Urinary bladder (tissue), 2 donors: Measurements from ENCODE around the gene RSPH9. TPM values are rescaled to one million over a fixed set of nuclear protein-coding genes. Genes with fewer than 3 reads are reported as not detected.

ENCODE experiments used
- polyA plus RNA-seq: library from polyadenylated mRNA; stranded (reverse); fragments of 200-250 nt; gene quantifications from one replicate; pipeline ENCODE4 v1.2.3, GENCODE V29; 2013
- total RNA-seq: library from RNA; depleted of rRNA; stranded (reverse); fragments of >200 nt; gene quantifications from one replicate; pipeline ENCODE4 v1.2.3, GENCODE V29; 2014
- donor health status: healthy.

The RSPH9 gene
- total and polyA plus RNA-seq, 2 donors, result 0.60 to 1.0 TPM

Other genes starting within 250 kb of the RSPH9 start
- 15.6 TPM for gene ABCC10, start 217.5 kb upstream of the RSPH9 start, total RNA-seq
- 18.5 TPM for gene ABCC10, start 217.5 kb upstream of the RSPH9 start, polyA plus RNA-seq
- 2.0 TPM for gene DLK2, start 189.5 kb upstream of the RSPH9 start, total RNA-seq
- 0.67 TPM for gene DLK2, start 189.5 kb upstream of the RSPH9 start, polyA plus RNA-seq
- 10.5 TPM for gene TJAP1, start 167.5 kb upstream of the RSPH9 start, total RNA-seq
- 29.7 TPM for gene TJAP1, start 167.5 kb upstream of the RSPH9 start, polyA plus RNA-seq
- not detected for gene LRRC73, start 134.7 kb upstream of the RSPH9 start, total RNA-seq
- 0.24 TPM for gene LRRC73, start 134.7 kb upstream of the RSPH9 start, polyA plus RNA-seq
- 54.9 TPM for gene YIPF3, start 128.1 kb upstream of the RSPH9 start, total RNA-seq
- gene YIPF3, start 128.1 kb upstream of the RSPH9 start, polyA plus RNA-seq, result 118 TPM
- gene POLR1C, start 127.9 kb upstream of the RSPH9 start, total RNA-seq, result 29.4 TPM
- 36.9 TPM for gene POLR1C, start 127.9 kb upstream of the RSPH9 start, polyA plus RNA-seq
- gene XPO5, start 69.0 kb upstream of the RSPH9 start, total RNA-seq, result 23.8 TPM
- 12.6 TPM for gene XPO5, start 69.0 kb upstream of the RSPH9 start, polyA plus RNA-seq
- gene POLH, start 68.9 kb upstream of the RSPH9 start, total RNA-seq, result 16.8 TPM
- gene POLH, start 68.9 kb upstream of the RSPH9 start, polyA plus RNA-seq, result 5.7 TPM
- 36.3 TPM for gene GTPBP2, start 15.8 kb upstream of the RSPH9 start, total RNA-seq
- 40.4 TPM for gene GTPBP2, start 15.8 kb upstream of the RSPH9 start, polyA plus RNA-seq
- 16.8 TPM for gene MAD2L1BP, start 9.2 kb upstream of the RSPH9 start, total RNA-seq
- gene MAD2L1BP, start 9.2 kb upstream of the RSPH9 start, polyA plus RNA-seq, result 25.3 TPM
- gene MRPS18A, start 42.8 kb downstream of the RSPH9 start, total RNA-seq, result 33.3 TPM
- gene MRPS18A, start 42.8 kb downstream of the RSPH9 start, polyA plus RNA-seq, result 55.8 TPM
- 85.7 TPM for gene VEGFA, start 125.2 kb downstream of the RSPH9 start, total RNA-seq
- gene VEGFA, start 125.2 kb downstream of the RSPH9 start, polyA plus RNA-seq, result 63.8 TPM